MM.1S (cell line): ENCODE data around the gene ZKSCAN3.

Experiments used
- EZH2 ChIP-seq: fragments of 300-600 bp; sonication (generic); optimal IDR thresholded peaks from 2 replicates; pipeline ENCODE3; 2017; ENCODE audit warnings: low read depth, mild to moderate bottlenecking, antibody characterized with exemption, low read length, mixed read lengths
- EZH2phosphoT487 ChIP-seq: fragments of 300-600 bp; sonication (generic); IDR thresholded peaks from 2 replicates; pipeline ENCODE4 v1.6.1; 2018; ENCODE audit warnings: antibody characterized with exemption, low read length
- TF ChIP-seq, protein P1 (sequence below): fragments of 300-600 bp; sonication (generic); IDR thresholded peaks from 2 replicates; pipeline ENCODE4 v1.5.1; 2016; ENCODE audit warnings: antibody characterized with exemption, low read length, mixed read lengths

DNA sequence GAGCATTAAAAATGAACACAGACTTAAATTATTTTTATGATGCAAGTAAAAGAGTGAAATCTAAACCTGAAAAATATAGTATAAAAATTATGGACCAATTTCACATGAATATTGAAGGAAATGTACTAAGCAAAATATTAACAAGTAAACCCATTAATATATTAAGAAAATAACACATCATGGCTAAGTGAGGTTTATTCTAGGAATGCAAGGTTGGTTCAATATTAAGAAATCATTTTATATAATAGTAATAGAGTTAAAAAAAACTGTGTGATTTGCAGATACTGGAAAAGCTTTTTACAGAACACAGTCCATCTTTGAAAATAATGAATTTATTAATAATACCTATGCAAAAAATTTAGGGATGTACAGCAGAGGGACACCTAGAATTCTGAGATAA is 28.9 kb downstream of the ZKSCAN3 start:
- TF ChIP-seq, protein P1, sequence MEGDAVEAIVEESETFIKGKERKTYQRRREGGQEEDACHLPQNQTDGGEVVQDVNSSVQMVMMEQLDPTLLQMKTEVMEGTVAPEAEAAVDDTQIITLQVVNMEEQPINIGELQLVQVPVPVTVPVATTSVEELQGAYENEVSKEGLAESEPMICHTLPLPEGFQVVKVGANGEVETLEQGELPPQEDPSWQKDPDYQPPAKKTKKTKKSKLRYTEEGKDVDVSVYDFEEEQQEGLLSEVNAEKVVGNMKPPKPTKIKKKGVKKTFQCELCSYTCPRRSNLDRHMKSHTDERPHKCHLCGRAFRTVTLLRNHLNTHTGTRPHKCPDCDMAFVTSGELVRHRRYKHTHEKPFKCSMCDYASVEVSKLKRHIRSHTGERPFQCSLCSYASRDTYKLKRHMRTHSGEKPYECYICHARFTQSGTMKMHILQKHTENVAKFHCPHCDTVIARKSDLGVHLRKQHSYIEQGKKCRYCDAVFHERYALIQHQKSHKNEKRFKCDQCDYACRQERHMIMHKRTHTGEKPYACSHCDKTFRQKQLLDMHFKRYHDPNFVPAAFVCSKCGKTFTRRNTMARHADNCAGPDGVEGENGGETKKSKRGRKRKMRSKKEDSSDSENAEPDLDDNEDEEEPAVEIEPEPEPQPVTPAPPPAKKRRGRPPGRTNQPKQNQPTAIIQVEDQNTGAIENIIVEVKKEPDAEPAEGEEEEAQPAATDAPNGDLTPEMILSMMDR, result no peak
- no peak for TF ChIP-seq EZH2
- no peak for TF ChIP-seq EZH2phosphoT487
